ENCODE measurements around the gene KRT74. TPM values are rescaled to one million over a fixed set of nuclear protein-coding genes. Genes with fewer than 3 reads are reported as not detected.

The KRT74 gene
- total RNA-seq, 2 experiments from 2014 or later, result not detected

- Mint-ChIP-seq H3K27me3 (peaks cover 7% of the 10 kb centered on the region), H3K4me3 (no peak overlapping the region), H3K36me3 (no peaks in the 10 kb centered on the region), H3K4me1 (peaks cover 9% of the 10 kb centered on the region), H3K27ac (no peak overlapping the region), H3K9me3 (ENCODE audit: low read depth) (no peaks in the 10 kb centered on the region)
- no peak for ATAC-seq
- peak; percentile 19 for DNase-seq
- CTCF ChIA-PET, result no interaction called here
Observed at GRCh38 chr12:52524898-52525591, 48.6 kb downstream of the KRT74 start.

- DNase-seq, result peak; percentile 29
- Mint-ChIP-seq H3K36me3 (no peaks in the 10 kb centered on the region), H3K4me1 (peaks cover 9% of the 10 kb centered on the region), H3K4me3 (no peak overlapping the region), H3K27me3 (peaks cover 7% of the 10 kb centered on the region), H3K27ac (no peak overlapping the region), H3K9me3 (ENCODE audit: low read depth) (no peaks in the 10 kb centered on the region)
- ATAC-seq, result no peak
- CTCF ChIA-PET, result no interaction called here
Observed at GRCh38 chr12:52524241-52524897, 49.3 kb downstream of the KRT74 start.

- Mint-ChIP-seq H3K9me3 (ENCODE audit: low read depth) (no peaks in the 10 kb centered on the region), H3K36me3 (no peaks in the 10 kb centered on the region), H3K4me3 (no peak overlapping the region), H3K27ac (no peak overlapping the region), H3K27me3 (peaks cover 8% of the 10 kb centered on the region), H3K4me1 (peaks cover 9% of the 10 kb centered on the region)
- CTCF ChIA-PET, result no interaction called here
- ATAC-seq (no peak), DNase-seq (peak; percentile 15)
Observed at GRCh38 chr12:52523824-52524223, 49.8 kb downstream of the KRT74 start.

- peaks cover 9% of the 10 kb centered on the region for H3K4me1 Mint-ChIP-seq
- DNase-seq, result peak; percentile 36
- CTCF ChIA-PET, result no interaction called here
- no peak for ATAC-seq
- H3K4me3 Mint-ChIP-seq, result no peak overlapping the region
- H3K27me3 Mint-ChIP-seq, result peaks cover 13% of the 10 kb centered on the region
- no peaks in the 10 kb centered on the region for H3K9me3 Mint-ChIP-seq (ENCODE audit: low read depth)
- H3K27ac Mint-ChIP-seq, result no peak overlapping the region
- H3K36me3 Mint-ChIP-seq, result no peaks in the 10 kb centered on the region
Observed at GRCh38 chr12:52522346-52523011, 51.2 kb downstream of the KRT74 start.

- peaks cover 13% of the 10 kb centered on the region for H3K27me3 Mint-ChIP-seq
- H3K4me1 Mint-ChIP-seq, result peaks cover 4% of the 10 kb centered on the region
- CTCF ChIA-PET, result no interaction called here
- H3K36me3 Mint-ChIP-seq, result no peaks in the 10 kb centered on the region
- no peaks in the 10 kb centered on the region for H3K9me3 Mint-ChIP-seq (ENCODE audit: low read depth)
- ATAC-seq (no peak), DNase-seq (peak; percentile 30)
- H3K27ac Mint-ChIP-seq, result no peak overlapping the region
- no peak overlapping the region for H3K4me3 Mint-ChIP-seq
Observed at GRCh38 chr12:52521568-52522266, 51.9 kb downstream of the KRT74 start.

- H3K27me3 Mint-ChIP-seq, result peaks cover 13% of the 10 kb centered on the region
- CTCF ChIA-PET, result no interaction called here
- no peak for ATAC-seq
- DNase-seq, result no peak
- no peak overlapping the region for H3K27ac Mint-ChIP-seq
- no peaks in the 10 kb centered on the region for H3K9me3 Mint-ChIP-seq (ENCODE audit: low read depth)
- H3K4me1 Mint-ChIP-seq, result no peaks in the 10 kb centered on the region
- no peak overlapping the region for H3K4me3 Mint-ChIP-seq
- no peaks in the 10 kb centered on the region for H3K36me3 Mint-ChIP-seq
Observed at GRCh38 chr12:52521175-52521567, 52.5 kb downstream of the KRT74 start.

GRCh38 chr12:52519826-52520662 lies 53.6 kb downstream of the KRT74 start, which contains the start of gene KRT5:
Gene KRT5, minus strand, starts transcription at chr12:52520394. Its CDS starts 98 bp downstream, at chr12:52520296.
- ATAC-seq (no peak), DNase-seq (peak; percentile 34)
- Mint-ChIP-seq H3K27me3 (peaks cover 16% of the 10 kb centered on the region), H3K4me3 (no peak within 1 kb of the TSS), H3K4me1 (no peaks in the 10 kb centered on the region), H3K9me3 (ENCODE audit: low read depth) (no peaks in the 10 kb centered on the region), H3K36me3 (no peaks in the 10 kb centered on the region), H3K27ac (no peak within 1 kb of the TSS)
- CTCF ChIA-PET, result interaction anchor here (1.3 kb wide), 1 partner anchor 13 kb away, joined by 3 read pairs; no protein-coding TSS in a partner anchor

GRCh38 chr12:52519387-52519703 lies 54.3 kb downstream of the KRT74 start:
- Mint-ChIP-seq H3K4me1 (no peaks in the 10 kb centered on the region), H3K27ac (no peak overlapping the region), H3K27me3 (peaks cover 18% of the 10 kb centered on the region), H3K9me3 (ENCODE audit: low read depth) (no peaks in the 10 kb centered on the region), H3K36me3 (no peaks in the 10 kb centered on the region), H3K4me3 (no peak overlapping the region)
- ATAC-seq, result no peak
- DNase-seq, result peak; percentile 33
- CTCF ChIA-PET, result interaction anchor here (1.3 kb wide), 1 partner anchor 13 kb away, joined by 3 read pairs; no protein-coding TSS in a partner anchor

GRCh38 chr12:52518574-52519386 lies 54.9 kb downstream of the KRT74 start:
- Mint-ChIP-seq H3K27ac (no peak overlapping the region), H3K4me3 (no peak overlapping the region), H3K36me3 (no peaks in the 10 kb centered on the region), H3K9me3 (ENCODE audit: low read depth) (no peaks in the 10 kb centered on the region), H3K27me3 (peaks cover 22% of the 10 kb centered on the region), H3K4me1 (no peaks in the 10 kb centered on the region)
- CTCF ChIA-PET, result interaction anchor here (1.3 kb wide), 1 partner anchor 12 kb away, joined by 3 read pairs; no protein-coding TSS in a partner anchor
- DNase-seq, result peak; percentile 34
- ATAC-seq, result no peak

GRCh38 chr12:52517888-52518287 lies 55.8 kb downstream of the KRT74 start:
- ATAC-seq (no peak), DNase-seq (peak; percentile 21)
- no peaks in the 10 kb centered on the region for H3K9me3 Mint-ChIP-seq (ENCODE audit: low read depth)
- H3K27me3 Mint-ChIP-seq, result peaks cover 22% of the 10 kb centered on the region
- H3K27ac Mint-ChIP-seq, result no peak overlapping the region
- H3K36me3 Mint-ChIP-seq, result no peaks in the 10 kb centered on the region
- CTCF ChIA-PET, result no interaction called here
- H3K4me1 Mint-ChIP-seq, result no peaks in the 10 kb centered on the region
- no peak overlapping the region for H3K4me3 Mint-ChIP-seq

- CTCF ChIA-PET, result no interaction called here
- Mint-ChIP-seq H3K9me3 (ENCODE audit: low read depth) (no peaks in the 10 kb centered on the region), H3K4me3 (no peak overlapping the region), H3K27me3 (peaks cover 18% of the 10 kb centered on the region), H3K36me3 (no peaks in the 10 kb centered on the region), H3K27ac (no peak overlapping the region), H3K4me1 (no peaks in the 10 kb centered on the region)
- no peak for ATAC-seq
- no peak for DNase-seq
Observed at GRCh38 chr12:52517005-52517835, 56.4 kb downstream of the KRT74 start.
